ENCODE results near the gene VSIG4. TPM values are rescaled to one million over a fixed set of nuclear protein-coding genes. Genes with fewer than 3 reads are reported as not detected.

VSIG4 gene
- total RNA-seq, 1 experiment from 2014 or later, result not detected

GRCh38 chrX:65997978-65998717 lies 41.7 kb downstream of the VSIG4 start:
- Mint-ChIP-seq H3K9me3 (ENCODE audit: unreplicated experiment) (no peaks in the 10 kb centered on the region), H3K27me3 (ENCODE audit: insufficient read depth, unreplicated experiment) (no peaks in the 10 kb centered on the region), H3K4me3 (ENCODE audit: unreplicated experiment) (no peak overlapping the region), H3K4me1 (ENCODE audit: low read depth, unreplicated experiment) (no peaks in the 10 kb centered on the region), H3K36me3 (ENCODE audit: insufficient read depth, unreplicated experiment) (no peaks in the 10 kb centered on the region), H3K27ac (ENCODE audit: unreplicated experiment) (no peak overlapping the region)
- no peaks in the 10 kb centered on the region for H3K27me3 ChIP-seq (replicated peaks; ENCODE audit: control insufficient read depth, insufficient read depth, low read length)
- DNase-seq, result no peak
- POLR2A ChIA-PET, result no interaction called here
- H3K4me1 ChIP-seq, result no peaks in the 10 kb centered on the region
- no peak overlapping the region for H3K4me3 ChIP-seq (ENCODE audit: low read depth, low read length)
- no peak for TF ChIP-seq CTCF (IDR thresholded peaks at IDR 0.05; ENCODE audit: insufficient read depth in 1 of 2, low read depth in 1 of 2, low read length in 1 of 2, severe bottlenecking in 1 of 2, unreplicated experiment in 1 of 2)
- intact Hi-C loops (cut with micrococcal nuclease; ENCODE audit: unreplicated experiment), result no loop called here
- no TSS peak for BruUV-seq (replicated peaks)
- CTCF ChIA-PET, result no interaction called here
- H3K36me3 ChIP-seq (ENCODE audit: control insufficient read depth, insufficient read depth, low read length), result no peaks in the 10 kb centered on the region
- H3K9me3 ChIP-seq, result no peaks in the 10 kb centered on the region

GRCh38 chrX:65994519-65995506 lies 45.1 kb downstream of the VSIG4 start:
- H3K4me3 Mint-ChIP-seq (ENCODE audit: unreplicated experiment), result no peak overlapping the region
- intact Hi-C loops (cut with micrococcal nuclease; ENCODE audit: unreplicated experiment), result no loop called here
- no peak overlapping the region for H3K4me3 ChIP-seq (ENCODE audit: low read depth, low read length)
- no peak for TF ChIP-seq CTCF (IDR thresholded peaks at IDR 0.05; ENCODE audit: insufficient read depth in 1 of 2, low read depth in 1 of 2, low read length in 1 of 2, severe bottlenecking in 1 of 2, unreplicated experiment in 1 of 2)
- H3K27ac Mint-ChIP-seq (ENCODE audit: unreplicated experiment), result no peak overlapping the region
- CTCF ChIA-PET, result no interaction called here
- H3K27me3 Mint-ChIP-seq (ENCODE audit: insufficient read depth, unreplicated experiment), result no peaks in the 10 kb centered on the region
- no peaks in the 10 kb centered on the region for H3K27me3 ChIP-seq (replicated peaks; ENCODE audit: control insufficient read depth, insufficient read depth, low read length)
- H3K36me3 Mint-ChIP-seq (ENCODE audit: insufficient read depth, unreplicated experiment), result no peaks in the 10 kb centered on the region
- H3K4me1 Mint-ChIP-seq (ENCODE audit: low read depth, unreplicated experiment), result no peaks in the 10 kb centered on the region
- H3K36me3 ChIP-seq (ENCODE audit: control insufficient read depth, insufficient read depth, low read length), result no peaks in the 10 kb centered on the region
- no peaks in the 10 kb centered on the region for H3K9me3 ChIP-seq
- no peak for DNase-seq
- no peaks in the 10 kb centered on the region for H3K9me3 Mint-ChIP-seq (ENCODE audit: unreplicated experiment)
- no peaks in the 10 kb centered on the region for H3K4me1 ChIP-seq
- BruUV-seq (replicated peaks), result no TSS peak
- POLR2A ChIA-PET, result no interaction called here

GRCh38 chrX:65993915-65994460 lies 45.9 kb downstream of the VSIG4 start:
- TF ChIP-seq CTCF (IDR thresholded peaks at IDR 0.05; ENCODE audit: insufficient read depth in 1 of 2, low read depth in 1 of 2, low read length in 1 of 2, severe bottlenecking in 1 of 2, unreplicated experiment in 1 of 2), result no peak
- Mint-ChIP-seq H3K27me3 (ENCODE audit: insufficient read depth, unreplicated experiment) (no peaks in the 10 kb centered on the region), H3K4me1 (ENCODE audit: low read depth, unreplicated experiment) (no peaks in the 10 kb centered on the region), H3K4me3 (ENCODE audit: unreplicated experiment) (no peak overlapping the region), H3K27ac (ENCODE audit: unreplicated experiment) (no peak overlapping the region), H3K36me3 (ENCODE audit: insufficient read depth, unreplicated experiment) (no peaks in the 10 kb centered on the region), H3K9me3 (ENCODE audit: unreplicated experiment) (no peaks in the 10 kb centered on the region)
- no peak overlapping the region for H3K4me3 ChIP-seq (ENCODE audit: low read depth, low read length)
- ChIA-PET POLR2A (no interaction called here), CTCF (no interaction called here)
- H3K4me1 ChIP-seq, result no peaks in the 10 kb centered on the region
- BruUV-seq (replicated peaks), result no TSS peak
- intact Hi-C loops (cut with micrococcal nuclease; ENCODE audit: unreplicated experiment), result no loop called here
- no peaks in the 10 kb centered on the region for H3K9me3 ChIP-seq
- H3K27me3 ChIP-seq (replicated peaks; ENCODE audit: control insufficient read depth, insufficient read depth, low read length), result no peaks in the 10 kb centered on the region
- no peaks in the 10 kb centered on the region for H3K36me3 ChIP-seq (ENCODE audit: control insufficient read depth, insufficient read depth, low read length)
- DNase-seq, result no peak
